HCT116 (cell line): ENCODE results near the gene RWDD3. TPM values are rescaled to one million over a fixed set of nuclear protein-coding genes. Genes with fewer than 3 reads are reported as not detected.

Source experiments
- ATAC-seq: fragments of 200-7000 bp; cut with Tn5 transposase; 2 replicates; pipeline ENCODE4 v1.9.1; 2020; ENCODE audit warnings: mild to moderate bottlenecking, moderate library complexity
- BruUV-seq: library from RNA; stranded (reverse); fragments of 400-500 nt; replicated peaks from 2 replicates; lab custom pipeline; 2021; lab: Mats Ljungman, UMichigan
- CTCF ChIA-PET: fragments of 300-600 bp; sonication (Branson Sonifier 250); formaldehyde crosslinking; loops from one replicate; lab custom pipeline; 2021; ENCODE audit warnings: antibody characterized with exemption; lab: Charles Lee
- POLR2A ChIA-PET: fragments of 300-600, 350-600 bp; sonication (Branson Sonifier 250); formaldehyde crosslinking; loops from one replicate; lab custom pipeline; 2021; ENCODE audit warnings: antibody characterized with exemption; lab: Charles Lee
- RAD21 ChIA-PET, 2 experiments: fragments of 300-600 bp; sonication (Branson Sonifier 250); formaldehyde crosslinking; loops; one replicate each; lab custom pipeline; 2023; ENCODE audit warnings: low total read pairs in 2 of 2; ENCODE audit not compliant: uncharacterized antibody in 2 of 2, unreplicated experiment in 2 of 2, low non-redundant PET in 1 of 2; lab: Charles Lee
- DNase-seq: peaks from one replicate; pipeline ENCODE4 v3.0.0-alpha.2; 2010; ENCODE audit warnings: low read depth, low spot score
- H2AFZ ChIP-seq: fragments of 200-600 bp; shearing (Covaris generic), sonication (generic); 2 replicates; pipeline ENCODE4 v1.6.1; 2017; ENCODE audit warnings: low read depth, mixed run types, mixed read lengths, antibody characterized with exemption, low read length; ENCODE audit not compliant: poor library complexity, severe bottlenecking
- H3K27ac ChIP-seq: 2 replicates; pipeline ENCODE4 v1.5.1; 2012; ENCODE audit warnings: low read depth, low read length
- H3K27me3 ChIP-seq: fragments of 200-600 bp; sonication (generic); 2 replicates; pipeline ENCODE4 v1.6.1; 2016; ENCODE audit warnings: mixed run types, low read length, mixed read lengths; ENCODE audit not compliant: insufficient read depth
- H3K36me3 ChIP-seq, 2 experiments: fragments of 200-500 bp in 1 of 2; fragments of 200-600 bp in 1 of 2; sonication (Bioruptor generic) in 1 of 2; sonication (generic) in 1 of 2; 2 replicates each; pipeline versions ENCODE4 v1.5.1 to v1.6.1; 2014 to 2016; ENCODE audit warnings: low read length in 2 of 2, inconsistent platforms in 1 of 2, mixed read lengths in 1 of 2, mixed run types in 1 of 2; ENCODE audit not compliant: insufficient read depth in 2 of 2, control insufficient read depth in 1 of 2
- H3K4me1 ChIP-seq, 2 experiments: fragments of 200-600 bp in 1 of 2; sonication (generic) in 1 of 2; 2 replicates each; pipeline versions ENCODE4 v1.5.1 to v1.6.1; 2012 to 2017; ENCODE audit warnings: low read length in 2 of 2, inconsistent platforms in 1 of 2, mild to moderate bottlenecking in 1 of 2, mixed read lengths in 1 of 2, mixed run types in 1 of 2, moderate library complexity in 1 of 2; ENCODE audit not compliant: insufficient read depth in 2 of 2, control insufficient read depth in 1 of 2
- H3K4me2 ChIP-seq: fragments of 200-600 bp; sonication (generic); 2 replicates; pipeline ENCODE4 v1.6.1; 2017; ENCODE audit warnings: mixed run types, low read length, mixed read lengths
- H3K4me3 ChIP-seq, 2 experiments: fragments of 200-600 bp in 1 of 2; sonication (generic) in 1 of 2; replicated peaks in 1 of 2; 2 replicates each; pipeline ENCODE4 v1.5.1; 2011 to 2016; ENCODE audit warnings: low read length in 2 of 2, control low read depth in 1 of 2, low read depth in 1 of 2, mild to moderate bottlenecking in 1 of 2, mixed read lengths in 1 of 2, mixed run types in 1 of 2
- H3K79me2 ChIP-seq: fragments of 200-600 bp; sonication (generic); 2 replicates; pipeline ENCODE4 v1.6.1; 2017; ENCODE audit warnings: mild to moderate bottlenecking, mixed run types, low read length, moderate library complexity, mixed read lengths; ENCODE audit not compliant: insufficient read depth
- H3K9ac ChIP-seq: fragments of 200-600 bp; sonication (generic); 2 replicates; pipeline ENCODE4 v1.6.1; 2016; ENCODE audit warnings: low read length, mixed read lengths
- H3K9me2 ChIP-seq: fragments of 200-600 bp; sonication (generic), shearing (Covaris generic); 2 replicates; pipeline ENCODE4 v1.6.1; 2017; ENCODE audit warnings: mixed run types, mild to moderate bottlenecking, moderate library complexity; ENCODE audit not compliant: insufficient read depth
- H3K9me3 ChIP-seq, 2 experiments: fragments of 200-500 bp in 1 of 2; fragments of 200-600 bp in 1 of 2; sonication (Bioruptor generic) in 1 of 2; sonication (generic) in 1 of 2; 2 replicates each; pipeline ENCODE4 v1.6.1; 2014 to 2017; ENCODE audit warnings: low read length in 2 of 2, mixed read lengths in 2 of 2, inconsistent platforms in 1 of 2, low read depth in 1 of 2, mild to moderate bottlenecking in 1 of 2, mixed run types in 1 of 2, moderate library complexity in 1 of 2; ENCODE audit not compliant: control insufficient read depth in 1 of 2, insufficient read depth in 1 of 2
- H4K20me1 ChIP-seq: fragments of 200-600 bp; sonication (generic), shearing (Covaris generic); 2 replicates; pipeline ENCODE4 v1.6.1; 2017; ENCODE audit warnings: mixed run types, mild to moderate bottlenecking, moderate library complexity; ENCODE audit not compliant: insufficient read depth
- CEBPB ChIP-seq: IDR thresholded peaks from 2 replicates; pipeline ENCODE4 v1.6.1; 2012; ENCODE audit warnings: low read depth
- EGR1 ChIP-seq: IDR thresholded peaks from 2 replicates; pipeline ENCODE4 v1.6.1; 2012; ENCODE audit warnings: low read depth
- EZH2 ChIP-seq: fragments of 200-600 bp; sonication (generic); IDR thresholded peaks from 2 replicates; pipeline ENCODE4 v1.6.1; 2017; ENCODE audit warnings: antibody characterized with exemption, mixed run types
- EZH2phosphoT487 ChIP-seq: fragments of 200-600 bp; IDR thresholded peaks from 2 replicates; pipeline ENCODE4 v1.6.1; 2018; ENCODE audit warnings: antibody characterized with exemption, borderline replicate concordance
- JUND ChIP-seq: IDR thresholded peaks from 2 replicates; pipeline ENCODE4 v1.6.1; 2012
- POLR2AphosphoS5 ChIP-seq: IDR thresholded peaks from 2 replicates; pipeline ENCODE4 v1.6.1; 2011; ENCODE audit warnings: mild to moderate bottlenecking, low read depth, low read length, moderate library complexity
- TCF7L2 ChIP-seq: IDR thresholded peaks from 2 replicates; pipeline ENCODE4 v1.7.0; 2011; ENCODE audit warnings: borderline replicate concordance, inconsistent platforms; ENCODE audit not compliant: insufficient read depth, insufficient read length; ENCODE audit errors: extremely low read depth
- YY1 ChIP-seq: IDR thresholded peaks from 2 replicates; pipeline ENCODE4 v1.6.1; 2011; ENCODE audit warnings: low read length, low read depth, moderate library complexity, mild to moderate bottlenecking; ENCODE audit not compliant: insufficient replicate concordance; ENCODE audit errors: extremely low read depth
- ZFX ChIP-seq: fragments of 450-650 bp; IDR thresholded peaks from 2 replicates; pipeline ENCODE4 v1.6.1; 2017
- intact Hi-C: fragments of 100-400 bp; cut with micrococcal nuclease; formaldehyde crosslinking; loops from 2 replicates; pipeline ENCODE4 v1.10.0; 2022
- total RNA-seq: library from RNA; stranded (reverse); gene quantifications from one replicate; pipeline ENCODE4 v1.2.1, GENCODE V29; 2021; ENCODE audit not compliant: unreplicated experiment
- TF ChIP-seq, protein P1 (sequence below): IDR thresholded peaks from 2 replicates; pipeline ENCODE4 v1.6.1; 2012; ENCODE audit warnings: low read depth

The RWDD3 gene
- total RNA-seq, 1 experiment from 2014 or later, result 12.4 TPM

DNA sequence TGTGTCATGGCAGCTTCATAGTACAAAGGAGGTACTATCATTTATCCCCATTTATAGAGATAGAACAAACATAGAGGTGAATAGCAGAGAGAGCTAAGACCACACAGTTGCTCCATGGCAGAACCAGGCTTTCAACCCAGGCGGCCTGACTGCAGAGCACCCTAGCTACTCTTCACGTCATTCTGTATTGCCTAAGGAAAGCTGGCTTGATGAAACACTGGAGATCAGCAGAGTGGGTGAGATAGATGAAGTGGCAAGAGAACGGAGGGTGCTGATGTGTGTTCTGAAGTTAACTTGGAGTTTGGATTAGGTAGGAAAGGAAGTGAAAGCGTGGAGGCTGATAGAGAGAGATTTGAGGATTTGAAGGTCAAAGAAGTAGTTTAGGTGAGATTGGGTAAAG, 47.9 kb upstream of the RWDD3 start:
- Histone ChIP-seq H3K4me2 (no peak overlapping the region), H4K20me1 (no peaks in the 10 kb centered on the region), H3K79me2 (no peaks in the 10 kb centered on the region), H3K9me3 (no peaks in the 10 kb centered on the region), H3K9ac (no peak overlapping the region), H3K9me2 (no peaks in the 10 kb centered on the region), H3K27me3 (no peaks in the 10 kb centered on the region), H3K4me3 (no peak overlapping the region), H2AFZ (no peak overlapping the region), H3K4me1 (no peaks in the 10 kb centered on the region), H3K36me3 (no peaks in the 10 kb centered on the region), H3K27ac (no peak overlapping the region)
- DNase-seq, result no peak
- TF ChIP-seq ZFX (no peak), EGR1 (no peak), POLR2AphosphoS5 (no peak), CEBPB (no peak), EZH2phosphoT487 (no peak), EZH2 (no peak), YY1 (no peak), JUND (no peak), TCF7L2 (no peak)
- TF ChIP-seq, protein P1, sequence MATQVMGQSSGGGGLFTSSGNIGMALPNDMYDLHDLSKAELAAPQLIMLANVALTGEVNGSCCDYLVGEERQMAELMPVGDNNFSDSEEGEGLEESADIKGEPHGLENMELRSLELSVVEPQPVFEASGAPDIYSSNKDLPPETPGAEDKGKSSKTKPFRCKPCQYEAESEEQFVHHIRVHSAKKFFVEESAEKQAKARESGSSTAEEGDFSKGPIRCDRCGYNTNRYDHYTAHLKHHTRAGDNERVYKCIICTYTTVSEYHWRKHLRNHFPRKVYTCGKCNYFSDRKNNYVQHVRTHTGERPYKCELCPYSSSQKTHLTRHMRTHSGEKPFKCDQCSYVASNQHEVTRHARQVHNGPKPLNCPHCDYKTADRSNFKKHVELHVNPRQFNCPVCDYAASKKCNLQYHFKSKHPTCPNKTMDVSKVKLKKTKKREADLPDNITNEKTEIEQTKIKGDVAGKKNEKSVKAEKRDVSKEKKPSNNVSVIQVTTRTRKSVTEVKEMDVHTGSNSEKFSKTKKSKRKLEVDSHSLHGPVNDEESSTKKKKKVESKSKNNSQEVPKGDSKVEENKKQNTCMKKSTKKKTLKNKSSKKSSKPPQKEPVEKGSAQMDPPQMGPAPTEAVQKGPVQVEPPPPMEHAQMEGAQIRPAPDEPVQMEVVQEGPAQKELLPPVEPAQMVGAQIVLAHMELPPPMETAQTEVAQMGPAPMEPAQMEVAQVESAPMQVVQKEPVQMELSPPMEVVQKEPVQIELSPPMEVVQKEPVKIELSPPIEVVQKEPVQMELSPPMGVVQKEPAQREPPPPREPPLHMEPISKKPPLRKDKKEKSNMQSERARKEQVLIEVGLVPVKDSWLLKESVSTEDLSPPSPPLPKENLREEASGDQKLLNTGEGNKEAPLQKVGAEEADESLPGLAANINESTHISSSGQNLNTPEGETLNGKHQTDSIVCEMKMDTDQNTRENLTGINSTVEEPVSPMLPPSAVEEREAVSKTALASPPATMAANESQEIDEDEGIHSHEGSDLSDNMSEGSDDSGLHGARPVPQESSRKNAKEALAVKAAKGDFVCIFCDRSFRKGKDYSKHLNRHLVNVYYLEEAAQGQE, result no peak
- POLR2A ChIA-PET, result no interaction called here
- intact Hi-C loops, result no loop called here
- RAD21 ChIA-PET, result no interaction called here
- BruUV-seq, result no TSS peak
- no peak for ATAC-seq
- CTCF ChIA-PET, result no interaction called here
